Measurements from ENCODE around the gene AMD1. TPM values are rescaled to one million over a fixed set of nuclear protein-coding genes. Genes with fewer than 3 reads are reported as not detected.

The AMD1 gene
- total and polyA plus RNA-seq, 2 of the 8 experiments (the other 6 are each of a cell fraction or from before 2014, with no cell fraction given), result 60.9 to 177 TPM

GRCh38 chr6:110876170-110876773, 1.7 kb downstream of the AMD1 start:
- peak overlapping the region; percentile 93 to 99 (median 94) for H3K9ac ChIP-seq (replicated peaks in 1 of 4; ENCODE audit: extremely low read depth in 1 of 4, low read depth in 3 of 4, low read length in 3 of 4)
- no peak overlapping the region for H4K91ac ChIP-seq (replicated peaks; ENCODE audit: insufficient read length, low read length)
- H3K14ac ChIP-seq (ENCODE audit: insufficient read length), result no peak overlapping the region
- H3K4me2 ChIP-seq (ENCODE audit: insufficient read depth in 1 of 2, low read depth in 2 of 2, low read length in 2 of 2), result peak overlapping the region; percentile 80 to 87
- H3K4me3 ChIP-seq (ENCODE audit: extremely low read depth in 1 of 4, insufficient read depth in 2 of 4, low read depth in 3 of 4, low read length in 4 of 4), result peak overlapping the region; percentile 81 to 95 (median 90)
- peak; percentile 56 to 80 for DNase-seq (ENCODE audit: low read depth in 1 of 2, low spot score in 2 of 2)
- H2BK20ac ChIP-seq (ENCODE audit: low read length), result no peak overlapping the region
- CTCF ChIA-PET (ENCODE audit: partially characterized antibody), result interaction anchor here (0.7 to 2.0 kb wide), 3 partner anchors 10 to 194 kb away, joined by 3 to 6 read pairs (median 3); no protein-coding TSS in a partner anchor
- H3K18ac ChIP-seq (ENCODE audit: extremely low read depth, low read length), result no peak overlapping the region
- no peaks in the 10 kb centered on the region; the same call in 1 of the 2 replicates for H3K79me1 ChIP-seq (ENCODE audit: low read depth, low read length)
- peaks cover 62 to 79% of the 10 kb centered on the region in 2 experiments for H3K79me2 ChIP-seq (ENCODE audit: control insufficient read depth in 1 of 2, insufficient read depth in 2 of 2, low read length in 2 of 2)
- no peak overlapping the region for H2BK12ac ChIP-seq (ENCODE audit: low read depth, low read length)
- H2AK5ac ChIP-seq (ENCODE audit: low read depth, low read length), result no peak overlapping the region
- H4K8ac ChIP-seq (ENCODE audit: extremely low read depth, insufficient read depth, low read length), result no peak overlapping the region
- H3K4ac ChIP-seq (replicated peaks; ENCODE audit: insufficient read length, low read depth, low read length), result no peak overlapping the region
- no peaks in the 10 kb centered on the region for H3K27me3 ChIP-seq (replicated peaks in 1 of 4; ENCODE audit: control insufficient read depth in 3 of 4, extremely low read depth in 1 of 4, insufficient read depth in 3 of 4, low read length in 3 of 4)
- H3K36me3 ChIP-seq (ENCODE audit: control insufficient read depth in 2 of 4, insufficient read depth in 4 of 4, low read length in 3 of 4), result no peaks in the 10 kb centered on the region
- no peak for FAIRE-seq
- peaks cover 16% of the 10 kb centered on the region for H3K23me2 ChIP-seq (ENCODE audit: low read depth, low read length)
- no peak overlapping the region for H4K5ac ChIP-seq (ENCODE audit: insufficient read length, low read depth, low read length)
- peaks cover 30 to 40% of the 10 kb centered on the region in 2 experiments for H4K20me1 ChIP-seq (replicated peaks in 1 of 2; ENCODE audit: control insufficient read depth in 1 of 2, insufficient read depth in 2 of 2, low read length in 2 of 2)
- POLR2A ChIA-PET (ENCODE audit: partially characterized antibody), result interaction anchor here (0.6 to 8.7 kb wide), 39 partner anchors 11 to 989 kb away, joined by 3 to 344 read pairs (median 3); partner anchors contain the start of genes CDK19, GTF3C6 and RPF2
- WGBS, 2 experiments (ENCODE audit: extremely low coverage in 1 of 2, insufficient coverage in 1 of 2, insufficient read length in 1 of 2, insufficient replicate concordance in 2 of 2, low coverage in 1 of 2, low lambda C conversion rate in 2 of 2, missing lambda C conversion rate in 1 of 2), result 1% methylated on average over 29 of the region's 29 CpGs; no CpG with 5 or more reads in 1 of the 2 experiments
- no peaks in the 10 kb centered on the region for H3K9me3 ChIP-seq (ENCODE audit: insufficient read depth in 2 of 2, low read depth in 1 of 2, low read length in 1 of 2)
- H3K4me1 ChIP-seq (replicated peaks in 1 of 4; ENCODE audit: control insufficient read depth in 3 of 4, insufficient read depth in 4 of 4, low read length in 3 of 4), result peaks cover 0 to 7% (median 2%) of the 10 kb centered on the region in 4 experiments; a peak in 4 of 7 replicates
- no peak overlapping the region for H3K56ac ChIP-seq (replicated peaks; ENCODE audit: insufficient read length, low read depth, low read length)
- H3K27ac ChIP-seq (ENCODE audit: low read depth, low read length), result peak overlapping the region; percentile 75
- H2BK120ac ChIP-seq (replicated peaks; ENCODE audit: low read depth, low read length), result no peak overlapping the region
- H2AFZ ChIP-seq (ENCODE audit: low read length), result no peak overlapping the region
- H2BK5ac ChIP-seq (ENCODE audit: low read depth, low read length), result no peak overlapping the region
- no peak overlapping the region for H2BK15ac ChIP-seq (ENCODE audit: low read length)
- H3K23ac ChIP-seq (ENCODE audit: insufficient read length), result no peak overlapping the region
- TF ChIP-seq EGR1 (IDR thresholded peaks at IDR 0.05; ENCODE audit: borderline replicate concordance, low read depth, low read length), result no peak
- TF ChIP-seq GTF2F1 (IDR thresholded peaks at IDR 0.05; ENCODE audit: borderline replicate concordance, low read depth, low read length), result peak; percentile 72; the same call in 1 of the 2 replicates
- TF ChIP-seq SIRT6 (IDR thresholded peaks at IDR 0.05; ENCODE audit: low read length), result no peak
- TF ChIP-seq SAP30 (IDR thresholded peaks at IDR 0.05; ENCODE audit: insufficient read depth, insufficient replicate concordance, low read length), result peak; percentile 79
- TF ChIP-seq TAF7 (optimal IDR thresholded peaks at IDR 0.05; ENCODE audit: borderline replicate concordance, low read depth, low read length), result peak; percentile 94
- TF ChIP-seq, protein P1, sequence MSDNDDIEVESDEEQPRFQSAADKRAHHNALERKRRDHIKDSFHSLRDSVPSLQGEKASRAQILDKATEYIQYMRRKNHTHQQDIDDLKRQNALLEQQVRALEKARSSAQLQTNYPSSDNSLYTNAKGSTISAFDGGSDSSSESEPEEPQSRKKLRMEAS (IDR thresholded peaks at IDR 0.05), result peak; percentile 84
- no peak for TF ChIP-seq RFX5 (IDR thresholded peaks at IDR 0.05; ENCODE audit: borderline replicate concordance, low read depth, low read length)
- peak; percentile 94 for TF ChIP-seq TBP (IDR thresholded peaks at IDR 0.05; ENCODE audit: low read depth, low read length)
- peak; percentile 95 for TF ChIP-seq POLR2AphosphoS5 (IDR thresholded peaks at IDR 0.05; ENCODE audit: low read depth, low read length)
- no peak for TF ChIP-seq CREB1 (IDR thresholded peaks at IDR 0.05)
- TF ChIP-seq SIN3A (conservative IDR thresholded peaks at IDR 0.05 in 1 of 2, IDR thresholded peaks at IDR 0.05 in 1 of 2; ENCODE audit: low read depth in 1 of 2, low read length in 2 of 2), result peak; percentile 69 to 89; a peak in 3 of 4 replicates
- peak; percentile 95 for TF ChIP-seq TAF1 (IDR thresholded peaks at IDR 0.05; ENCODE audit: low read depth, low read length)
- no peak for TF ChIP-seq TEAD4 (IDR thresholded peaks at IDR 0.05; ENCODE audit: low read depth, low read length)

All from H1 (cell line).